Measurements from ENCODE around the gene HFE. TPM values are rescaled to one million over a fixed set of nuclear protein-coding genes. Genes with fewer than 3 reads are reported as not detected.

HFE gene
- total RNA-seq, 1 experiment from 2014 or later: 5.7 TPM

- intact Hi-C loops (cut with micrococcal nuclease; ENCODE audit: unreplicated experiment): no loop called here
- Mint-ChIP-seq H3K9me3 (ENCODE audit: unreplicated experiment) (no peaks in the 10 kb centered on the region), H3K4me1 (ENCODE audit: low read depth, unreplicated experiment) (no peaks in the 10 kb centered on the region), H3K4me3 (ENCODE audit: unreplicated experiment) (no peak overlapping the region), H3K36me3 (ENCODE audit: insufficient read depth, unreplicated experiment) (peaks cover 32% of the 10 kb centered on the region), H3K27me3 (ENCODE audit: insufficient read depth, unreplicated experiment) (no peaks in the 10 kb centered on the region), H3K27ac (ENCODE audit: unreplicated experiment) (no peak overlapping the region)
- ChIA-PET POLR2A (no interaction called here), CTCF (no interaction called here)
- BruUV-seq (replicated peaks): no TSS peak
- TF ChIP-seq, protein P1, sequence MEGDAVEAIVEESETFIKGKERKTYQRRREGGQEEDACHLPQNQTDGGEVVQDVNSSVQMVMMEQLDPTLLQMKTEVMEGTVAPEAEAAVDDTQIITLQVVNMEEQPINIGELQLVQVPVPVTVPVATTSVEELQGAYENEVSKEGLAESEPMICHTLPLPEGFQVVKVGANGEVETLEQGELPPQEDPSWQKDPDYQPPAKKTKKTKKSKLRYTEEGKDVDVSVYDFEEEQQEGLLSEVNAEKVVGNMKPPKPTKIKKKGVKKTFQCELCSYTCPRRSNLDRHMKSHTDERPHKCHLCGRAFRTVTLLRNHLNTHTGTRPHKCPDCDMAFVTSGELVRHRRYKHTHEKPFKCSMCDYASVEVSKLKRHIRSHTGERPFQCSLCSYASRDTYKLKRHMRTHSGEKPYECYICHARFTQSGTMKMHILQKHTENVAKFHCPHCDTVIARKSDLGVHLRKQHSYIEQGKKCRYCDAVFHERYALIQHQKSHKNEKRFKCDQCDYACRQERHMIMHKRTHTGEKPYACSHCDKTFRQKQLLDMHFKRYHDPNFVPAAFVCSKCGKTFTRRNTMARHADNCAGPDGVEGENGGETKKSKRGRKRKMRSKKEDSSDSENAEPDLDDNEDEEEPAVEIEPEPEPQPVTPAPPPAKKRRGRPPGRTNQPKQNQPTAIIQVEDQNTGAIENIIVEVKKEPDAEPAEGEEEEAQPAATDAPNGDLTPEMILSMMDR (IDR thresholded peaks at IDR 0.05; ENCODE audit: insufficient read depth in 1 of 2, low read depth in 1 of 2, low read length in 1 of 2, severe bottlenecking in 1 of 2, unreplicated experiment in 1 of 2): no peak
- Histone ChIP-seq H3K9me3 (no peaks in the 10 kb centered on the region), H3K4me3 (ENCODE audit: low read depth, low read length) (no peak overlapping the region), H3K27me3 (replicated peaks; ENCODE audit: control insufficient read depth, insufficient read depth, low read length) (no peaks in the 10 kb centered on the region), H3K36me3 (ENCODE audit: control insufficient read depth, insufficient read depth, low read length) (no peaks in the 10 kb centered on the region; the same call in 1 of the 2 replicates), H3K4me1 (no peaks in the 10 kb centered on the region; the same call in 1 of the 2 replicates)
- DNase-seq: no peak
Measured at GRCh38 chr6:26131618-26132017, 44.4 kb downstream of the HFE start.

GRCh38 chr6:26133730-26134129 is 46.5 kb downstream of the HFE start:
- Mint-ChIP-seq H3K4me1 (ENCODE audit: low read depth, unreplicated experiment) (no peaks in the 10 kb centered on the region), H3K27me3 (ENCODE audit: insufficient read depth, unreplicated experiment) (no peaks in the 10 kb centered on the region), H3K4me3 (ENCODE audit: unreplicated experiment) (no peak overlapping the region), H3K9me3 (ENCODE audit: unreplicated experiment) (no peaks in the 10 kb centered on the region), H3K36me3 (ENCODE audit: insufficient read depth, unreplicated experiment) (peaks cover 11% of the 10 kb centered on the region), H3K27ac (ENCODE audit: unreplicated experiment) (no peak overlapping the region)
- intact Hi-C loops (cut with micrococcal nuclease; ENCODE audit: unreplicated experiment): no loop called here
- Histone ChIP-seq H3K9me3 (no peaks in the 10 kb centered on the region), H3K36me3 (ENCODE audit: control insufficient read depth, insufficient read depth, low read length) (no peaks in the 10 kb centered on the region; the same call in 1 of the 2 replicates), H3K4me1 (no peaks in the 10 kb centered on the region), H3K27me3 (replicated peaks; ENCODE audit: control insufficient read depth, insufficient read depth, low read length) (no peaks in the 10 kb centered on the region), H3K4me3 (ENCODE audit: low read depth, low read length) (no peak overlapping the region)
- DNase-seq: no peak
- POLR2A ChIA-PET: interaction anchor here (0.6 kb wide), 1 partner anchor 21 kb away, joined by 3 read pairs; no protein-coding TSS in a partner anchor
- TF ChIP-seq, protein P1 (IDR thresholded peaks at IDR 0.05; ENCODE audit: insufficient read depth in 1 of 2, low read depth in 1 of 2, low read length in 1 of 2, severe bottlenecking in 1 of 2, unreplicated experiment in 1 of 2): no peak
- CTCF ChIA-PET: no interaction called here
- no TSS peak for BruUV-seq (replicated peaks)

DNA sequence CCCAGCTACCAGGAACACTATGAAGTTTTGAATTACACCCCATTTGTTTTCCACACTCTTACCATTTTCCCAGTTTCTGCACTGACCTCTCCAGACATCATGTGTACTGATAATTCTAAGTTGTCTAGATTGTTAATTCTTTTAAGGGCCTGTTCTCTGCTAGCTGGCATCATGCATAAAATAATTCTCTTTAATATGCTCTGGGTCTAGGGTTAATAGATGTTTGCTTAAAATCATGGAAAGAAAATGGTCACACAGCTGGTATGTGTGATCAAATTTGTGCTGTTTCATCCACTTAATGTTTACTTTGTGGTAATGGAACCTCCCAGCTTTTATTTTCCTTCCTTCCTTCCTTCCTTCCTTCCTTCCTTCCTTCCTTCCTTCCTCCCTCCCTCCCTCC is 49.1 kb downstream of the HFE start:
- H3K27me3 ChIP-seq (replicated peaks; ENCODE audit: control insufficient read depth, insufficient read depth, low read length): no peaks in the 10 kb centered on the region
- TF ChIP-seq, protein P1 (IDR thresholded peaks at IDR 0.05; ENCODE audit: insufficient read depth in 1 of 2, low read depth in 1 of 2, low read length in 1 of 2, severe bottlenecking in 1 of 2, unreplicated experiment in 1 of 2): no peak
- Mint-ChIP-seq H3K4me3 (ENCODE audit: unreplicated experiment) (no peak overlapping the region), H3K36me3 (ENCODE audit: insufficient read depth, unreplicated experiment) (peaks cover 5% of the 10 kb centered on the region), H3K27ac (ENCODE audit: unreplicated experiment) (no peak overlapping the region), H3K4me1 (ENCODE audit: low read depth, unreplicated experiment) (no peaks in the 10 kb centered on the region), H3K9me3 (ENCODE audit: unreplicated experiment) (no peaks in the 10 kb centered on the region), H3K27me3 (ENCODE audit: insufficient read depth, unreplicated experiment) (no peaks in the 10 kb centered on the region)
- no TSS peak for BruUV-seq (replicated peaks)
- ChIA-PET CTCF (interaction anchor here (0.6 kb wide), 1 partner anchor 32 kb away, joined by 3 read pairs; no protein-coding TSS in a partner anchor), POLR2A (interaction anchor here (1.1 kb wide), 1 partner anchor 20 kb away, joined by 4 read pairs; no protein-coding TSS in a partner anchor)
- intact Hi-C loops (cut with micrococcal nuclease; ENCODE audit: unreplicated experiment): no loop called here
- no peaks in the 10 kb centered on the region for H3K9me3 ChIP-seq
- DNase-seq: no peak
- H3K4me1 ChIP-seq: no peaks in the 10 kb centered on the region
- no peaks in the 10 kb centered on the region for H3K36me3 ChIP-seq (ENCODE audit: control insufficient read depth, insufficient read depth, low read length)
- no peak overlapping the region for H3K4me3 ChIP-seq (ENCODE audit: low read depth, low read length)
